Embryonic facial prominence (tissue), 1 donor: ENCODE data around the gene GABRA4.

Source experiments
- DNase-seq: peaks from one replicate; pipeline ENCODE4 v3.0.0-alpha.2; 2016; ENCODE audit errors: extremely low spot score

GABRA4 gene

DNA sequence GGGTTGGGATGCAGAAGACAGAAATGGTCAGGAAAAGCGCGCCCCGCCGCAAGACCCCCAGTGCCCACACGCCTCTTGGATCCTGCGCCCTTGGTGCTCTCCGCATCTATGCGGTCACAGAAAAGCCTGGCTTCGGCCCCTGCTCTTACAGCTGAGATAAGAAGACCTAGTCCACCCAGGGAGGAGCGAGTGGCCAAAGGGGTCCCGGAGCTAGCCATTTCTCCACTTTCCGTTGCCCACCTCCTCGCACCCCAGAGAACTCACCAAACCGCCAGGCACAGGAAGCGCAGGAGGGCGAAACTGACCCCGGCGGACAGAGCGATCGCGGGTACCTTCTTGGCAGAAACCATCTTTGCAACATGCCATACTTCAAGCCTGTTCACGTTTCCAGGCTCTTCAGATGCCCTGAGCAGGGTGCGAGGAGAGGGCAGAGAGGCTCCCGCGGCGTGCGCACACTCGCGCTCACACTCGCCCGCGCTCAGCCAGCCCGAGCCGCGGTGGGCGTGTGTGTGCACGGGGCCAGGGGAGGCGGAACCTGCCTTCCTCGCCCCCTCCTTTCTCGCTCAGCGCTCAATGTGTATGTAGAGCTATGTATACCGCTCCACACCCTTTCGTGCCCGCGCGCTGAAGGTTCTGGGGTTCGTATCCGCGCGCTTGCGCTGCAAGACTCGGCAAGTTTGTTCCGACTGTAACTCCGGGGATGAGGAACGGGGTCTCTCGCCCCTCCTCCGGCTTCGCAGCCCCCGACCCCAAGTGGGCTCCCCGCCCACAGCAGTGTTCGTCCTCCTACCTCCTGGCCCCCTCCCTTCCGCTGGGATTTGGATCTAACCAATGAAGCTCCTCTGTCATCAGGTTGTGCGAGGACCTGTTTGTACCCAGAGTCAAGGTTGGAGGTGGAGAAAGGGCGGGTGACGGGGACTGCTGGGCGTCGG, at the start of gene GABRA4:
TSS of gene GABRA4 (minus strand) at position 507 of the 932 bp plus-strand sequence. CDS start at position 350, 157 bp downstream.
- no peak for DNase-seq

DNA sequence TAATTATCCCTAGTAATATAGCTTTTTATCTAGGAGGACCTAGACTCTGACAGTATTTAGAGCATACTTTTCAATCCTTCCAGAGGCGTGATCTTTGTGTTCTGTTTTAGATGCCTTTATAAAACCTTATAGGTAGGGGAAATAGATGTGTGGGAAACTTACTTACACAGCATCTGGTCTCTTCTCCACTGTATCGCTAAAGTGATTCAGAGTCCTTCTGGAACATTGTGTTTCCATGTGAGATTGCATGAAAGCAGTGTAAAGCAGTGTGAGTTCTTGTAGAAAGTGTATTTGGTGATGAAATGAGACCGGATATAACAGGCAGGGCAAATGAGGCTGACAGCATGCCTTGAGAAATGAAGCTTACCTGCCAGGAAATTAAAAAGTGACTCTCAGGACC, 47.4 kb upstream of the GABRA4 start:
- DNase-seq, result no peak

DNA sequence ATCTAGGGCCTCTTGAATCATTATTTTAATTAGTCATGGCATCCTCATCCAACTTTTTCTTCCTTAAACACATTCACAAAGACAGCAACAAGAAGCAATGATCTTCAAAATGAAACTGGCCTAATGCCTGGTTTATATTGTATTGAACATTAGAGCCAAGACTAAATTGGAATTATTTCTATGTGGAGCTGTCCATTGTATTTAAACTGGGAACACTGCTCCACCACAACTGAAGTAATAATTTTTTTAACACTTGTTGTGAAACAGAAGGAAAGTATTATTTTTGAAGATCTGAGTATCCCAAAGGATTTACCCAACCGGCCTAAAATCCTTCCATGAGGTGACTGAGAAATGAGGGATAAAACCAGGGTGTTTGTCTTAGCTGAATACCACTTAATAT, 44.9 kb upstream of the GABRA4 start:
- DNase-seq, result no peak

DNA sequence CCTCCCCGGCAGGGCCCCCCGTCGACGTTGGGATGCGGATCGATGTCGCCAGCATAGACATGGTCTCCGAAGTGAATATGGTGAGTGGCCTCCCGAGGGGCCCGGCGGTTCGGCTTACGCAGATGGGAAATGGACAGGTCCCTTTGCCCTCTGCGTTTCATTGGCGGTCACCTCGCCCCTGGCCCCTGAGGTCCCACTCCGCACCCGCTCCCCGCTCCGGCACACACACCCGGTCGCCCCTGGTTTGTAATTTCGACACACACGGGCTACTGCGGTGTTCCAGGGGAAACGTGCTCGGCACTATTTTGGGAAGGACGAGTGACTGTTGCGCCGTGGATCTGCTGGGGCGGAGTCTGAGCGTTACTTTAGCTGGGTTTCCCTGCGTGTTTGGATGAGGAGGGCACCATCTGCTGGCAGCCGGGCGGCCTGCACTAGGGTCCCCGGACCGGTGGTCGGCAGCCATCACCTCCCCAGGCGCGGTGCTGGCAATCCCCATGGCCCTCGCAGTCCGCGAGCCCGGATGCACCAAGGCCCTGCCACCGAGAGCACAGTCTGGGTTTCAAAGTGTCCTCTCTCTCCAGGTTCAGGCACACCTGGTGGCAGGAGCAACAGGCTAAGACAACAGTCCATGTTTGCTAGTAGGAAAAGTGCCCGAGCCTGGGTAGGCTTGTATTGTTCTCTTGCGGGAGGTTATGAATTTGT, 39.2 kb upstream of the GABRA4 start:
- DNase-seq, result peak; percentile 29

DNA sequence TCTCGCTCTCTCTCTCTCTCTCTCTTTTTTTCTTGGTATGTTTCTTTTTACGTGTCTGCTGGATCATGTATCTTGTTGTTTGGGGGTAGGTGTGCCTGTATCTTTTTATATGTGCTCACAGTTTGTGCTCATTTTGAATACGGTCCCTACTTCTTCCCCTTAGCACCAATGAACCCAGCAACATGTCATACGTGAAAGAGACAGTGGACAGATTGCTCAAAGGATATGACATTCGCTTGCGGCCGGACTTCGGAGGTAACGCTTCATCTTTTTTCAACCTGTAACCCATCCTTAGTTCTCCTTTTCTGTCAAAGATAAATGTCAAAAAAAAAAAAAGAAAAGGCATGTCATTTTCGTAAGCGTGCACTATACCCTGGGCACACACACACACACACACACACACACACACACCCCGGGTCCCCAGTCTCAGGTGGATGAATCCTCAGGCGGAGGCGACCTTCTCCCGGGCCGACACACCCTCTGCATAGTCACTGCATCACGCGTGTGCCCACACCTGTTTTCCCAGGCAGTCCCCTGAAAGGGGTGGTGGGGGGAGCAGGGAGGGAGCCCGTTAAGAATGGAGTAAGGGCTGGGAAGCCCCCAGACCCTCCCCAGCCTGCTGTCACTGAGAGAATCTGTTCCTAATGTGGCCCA, 38.5 kb upstream of the GABRA4 start:
- DNase-seq, result no peak

DNA sequence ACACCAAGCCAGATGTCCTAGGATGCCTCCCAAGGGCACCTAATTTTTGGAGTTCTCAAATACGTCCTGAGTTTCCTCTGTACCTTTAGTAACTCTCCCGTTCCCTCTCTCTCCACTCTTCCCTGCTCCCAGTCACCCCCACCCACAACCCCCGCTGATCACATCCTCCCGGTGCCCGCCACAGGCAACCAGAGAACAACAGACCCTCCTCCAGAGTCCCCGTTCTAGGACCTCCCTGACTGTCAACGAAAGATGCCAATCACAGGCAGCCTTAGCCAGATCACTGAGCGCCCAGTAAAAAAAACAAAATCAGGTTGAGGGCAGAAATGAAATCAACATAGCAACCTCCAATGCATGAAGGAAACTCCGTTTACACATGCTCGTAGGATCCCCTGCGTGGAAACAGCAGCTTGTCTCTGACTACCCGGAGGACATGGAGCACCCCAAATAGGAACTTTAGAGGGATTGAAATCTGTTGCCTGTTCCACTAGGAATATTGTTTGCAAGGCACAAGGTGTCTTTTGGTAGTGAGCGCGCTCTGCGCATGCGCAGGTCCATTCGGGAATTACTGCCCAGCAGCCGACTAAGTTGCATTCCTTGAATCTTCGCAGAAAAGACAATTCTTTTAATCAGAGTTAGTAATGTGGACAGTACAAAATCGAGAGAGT, 37.8 kb upstream of the GABRA4 start, which contains the start of gene GABRB1:
TSS of gene GABRB1 (plus strand) at position 557 of the 668 bp plus-strand sequence.
- peak; percentile 33 for DNase-seq

DNA sequence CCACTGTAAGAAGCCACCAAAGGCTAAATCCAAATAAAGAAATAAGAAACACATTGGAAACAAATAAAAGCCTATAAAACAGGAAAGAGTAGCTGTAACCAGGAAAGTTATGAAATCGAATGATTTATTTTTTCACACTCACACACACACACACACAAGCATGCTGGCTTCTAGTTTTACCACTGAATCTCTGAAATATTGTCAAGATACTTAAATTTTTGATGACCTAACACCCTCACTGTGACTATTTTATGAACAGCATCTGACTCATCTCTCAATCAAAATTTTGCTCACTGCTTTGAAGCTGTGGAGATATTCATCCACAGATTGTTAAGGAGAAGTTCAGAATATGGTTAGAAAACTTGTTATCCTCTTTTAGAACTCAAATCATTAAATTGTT, 24.1 kb upstream of the GABRA4 start:
- no peak for DNase-seq

DNA sequence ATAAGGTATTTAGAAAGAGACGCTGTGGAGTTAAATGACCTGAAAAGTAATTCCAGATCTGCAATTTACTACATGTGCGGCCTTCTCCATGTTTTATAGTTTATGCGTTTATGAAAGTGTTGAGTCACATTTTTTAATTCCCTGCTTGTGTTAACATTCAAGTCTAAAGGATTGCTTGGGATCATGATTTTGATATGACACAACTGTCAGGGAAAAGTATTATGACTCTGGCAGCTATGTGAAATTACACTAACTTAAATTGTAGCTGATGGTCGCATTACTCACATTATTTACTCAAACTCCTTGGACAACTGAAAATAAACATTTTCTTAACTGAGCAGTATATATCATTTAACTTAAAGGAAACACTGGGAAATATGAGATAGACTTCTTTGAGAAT, 23.7 kb upstream of the GABRA4 start:
- no peak for DNase-seq

DNA sequence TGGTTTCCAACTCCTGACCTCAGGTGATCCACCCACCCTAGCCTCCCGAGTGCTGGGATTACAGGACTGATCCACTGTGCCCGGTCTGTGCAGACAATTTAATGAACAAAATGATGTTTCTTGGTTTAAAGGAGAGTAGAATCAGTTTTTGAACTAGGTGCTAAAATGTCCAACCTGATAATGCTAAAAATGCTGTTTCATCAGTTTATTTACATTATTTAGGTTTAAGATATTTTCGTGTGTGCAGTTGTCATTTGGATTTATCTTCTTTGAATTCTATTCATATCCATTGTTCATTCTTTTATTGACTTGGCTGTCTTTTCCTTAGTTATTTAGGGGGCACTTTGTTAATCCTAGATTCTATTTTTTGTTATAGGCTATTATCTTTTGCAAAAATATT, 20.0 kb upstream of the GABRA4 start:
- DNase-seq, result no peak

DNA sequence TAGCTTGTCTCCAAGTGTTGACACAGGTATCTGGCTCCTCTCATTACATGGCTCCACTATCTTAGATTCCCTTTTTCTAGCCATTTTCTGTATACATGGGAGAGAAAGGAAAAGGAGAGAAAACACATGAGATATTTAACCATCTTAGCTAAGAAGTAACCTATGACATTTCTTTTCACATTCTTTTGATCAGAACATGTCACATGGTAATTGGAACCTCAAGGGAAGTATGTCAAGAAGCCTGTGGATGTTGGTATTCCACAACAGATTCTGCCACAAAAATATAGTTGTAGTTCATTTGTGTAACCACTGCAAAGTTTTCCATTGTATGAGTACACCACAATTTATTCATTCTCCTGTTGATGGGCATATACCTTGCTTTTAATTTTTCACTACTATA, 19.3 kb upstream of the GABRA4 start:
- DNase-seq, result no peak

DNA sequence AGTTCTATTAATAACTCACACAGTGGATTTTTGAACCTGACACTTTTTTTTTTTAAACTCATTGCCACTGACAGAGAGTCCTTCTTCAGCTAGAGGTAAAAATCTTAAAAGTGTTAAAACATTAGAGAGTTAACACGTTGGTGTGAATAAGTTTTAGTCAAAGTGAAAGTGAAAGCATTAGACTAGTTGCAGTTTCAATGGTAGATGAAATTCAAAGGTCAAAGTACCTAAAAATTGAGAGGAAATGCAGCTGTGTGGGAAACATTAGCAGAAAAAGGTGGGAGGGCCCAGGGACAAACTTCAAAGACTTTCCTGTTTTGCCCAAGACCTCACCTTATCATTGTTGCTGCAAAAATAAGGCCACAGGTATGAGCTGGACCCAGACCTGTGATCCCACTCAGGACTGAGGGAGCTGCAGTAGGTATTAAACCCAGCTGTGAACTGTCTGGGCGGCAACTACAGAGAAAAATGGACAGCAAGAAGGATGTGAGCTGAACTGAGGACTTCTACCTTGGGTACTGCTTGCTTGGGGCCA, 17.6 kb upstream of the GABRA4 start:
- DNase-seq, result no peak

DNA sequence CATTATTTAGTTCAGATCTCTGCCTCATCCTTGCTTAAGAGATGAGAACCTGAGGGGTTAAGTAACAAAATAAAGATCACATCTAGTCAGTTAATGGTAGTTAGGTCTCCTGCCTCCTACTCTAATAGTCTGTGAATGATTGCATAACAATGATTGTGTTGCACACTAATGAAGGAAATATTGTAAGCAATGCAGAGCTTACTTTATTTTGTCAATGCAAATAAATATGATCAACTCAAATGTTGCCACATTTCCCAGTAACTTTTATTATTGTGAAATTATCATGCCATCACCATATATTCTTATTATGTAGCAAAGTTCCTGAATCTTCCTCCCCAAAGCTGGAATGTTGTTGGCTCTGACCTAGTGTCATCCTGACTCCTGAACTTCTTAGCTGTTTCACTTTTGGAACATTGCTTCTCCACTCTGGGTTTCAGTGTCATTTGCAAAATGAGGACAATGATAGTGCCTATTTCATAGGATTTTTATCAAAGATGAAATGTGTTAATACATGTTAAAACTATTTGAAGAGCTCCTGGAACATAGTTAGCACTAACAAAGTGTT, 17.0 kb upstream of the GABRA4 start:
- DNase-seq, result no peak

DNA sequence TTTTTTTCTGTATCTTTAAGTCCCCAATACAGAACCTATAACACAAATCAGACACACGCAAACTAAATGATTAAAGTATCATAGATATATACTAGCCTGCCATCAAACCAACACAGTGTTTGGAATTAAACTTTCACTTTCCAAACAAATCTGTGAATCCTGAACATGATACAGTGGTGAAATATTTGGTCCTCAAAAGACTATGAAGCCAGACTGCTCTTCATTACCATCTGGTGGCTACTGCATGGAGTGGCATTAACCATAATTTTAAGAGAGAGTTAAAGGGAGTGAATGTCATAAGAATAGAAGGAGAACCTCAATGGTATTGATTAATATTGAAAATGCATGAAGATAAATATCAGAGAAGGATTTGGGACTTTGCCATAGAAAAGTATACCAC, 9.2 kb upstream of the GABRA4 start:
- DNase-seq, result no peak

DNA sequence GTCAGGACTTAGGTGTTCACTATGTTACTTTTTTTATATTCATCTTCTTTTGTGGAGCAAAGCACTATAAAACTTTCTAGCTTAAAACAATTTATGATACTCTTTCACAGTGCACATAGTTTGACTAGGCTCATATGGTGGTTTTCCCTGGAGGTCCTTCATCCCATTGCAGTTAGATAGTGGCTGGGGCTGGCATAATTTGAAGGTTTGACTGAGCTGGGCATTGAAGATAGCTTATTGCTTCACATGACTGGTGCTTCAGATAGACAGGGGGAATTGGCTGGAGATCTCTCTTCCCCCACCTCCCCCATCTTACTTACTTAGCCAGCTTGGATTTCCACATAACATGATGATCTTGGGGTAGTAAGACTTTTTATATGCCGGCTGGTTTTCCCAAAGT, 7.0 kb upstream of the GABRA4 start:
- DNase-seq, result no peak

DNA sequence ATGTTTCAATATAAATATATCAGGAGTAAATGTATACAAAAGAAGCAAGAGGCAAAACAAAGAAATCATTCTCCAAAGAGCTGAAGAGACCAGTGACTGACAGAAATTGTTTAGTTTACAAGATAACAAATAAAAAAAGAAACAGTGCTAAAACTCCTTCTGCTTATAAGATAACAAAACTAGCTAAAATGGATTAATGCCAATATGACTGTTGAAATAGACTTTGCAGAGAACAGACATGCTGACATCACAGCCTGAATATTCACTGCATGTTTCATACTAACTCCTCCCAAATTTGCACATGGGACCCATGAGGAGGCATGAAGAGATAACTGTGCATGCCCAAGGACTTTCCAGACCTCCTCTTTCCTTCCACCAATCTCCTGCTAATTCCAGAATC, 6.2 kb upstream of the GABRA4 start:
- DNase-seq, result no peak

DNA sequence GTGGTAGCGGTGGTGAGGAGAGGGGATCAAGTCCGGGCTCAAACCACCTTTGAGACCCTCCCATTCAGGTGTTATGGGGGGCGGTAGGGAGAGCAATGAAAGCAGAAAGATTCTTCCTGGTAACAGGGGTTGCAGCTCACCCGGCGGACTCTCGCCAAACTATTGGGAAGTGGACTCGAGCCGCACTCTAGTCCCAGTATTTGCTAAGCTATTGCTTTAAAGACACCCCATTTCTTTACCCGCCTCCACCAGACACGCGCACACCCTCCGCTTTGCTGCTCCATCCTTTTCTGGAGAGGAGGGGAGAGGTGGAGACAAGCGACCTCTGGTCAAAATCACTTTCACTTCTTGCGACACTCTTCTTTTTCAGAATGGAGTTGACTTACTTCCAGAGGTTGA, 625 bp upstream of the GABRA4 start:
- DNase-seq, result no peak

DNA sequence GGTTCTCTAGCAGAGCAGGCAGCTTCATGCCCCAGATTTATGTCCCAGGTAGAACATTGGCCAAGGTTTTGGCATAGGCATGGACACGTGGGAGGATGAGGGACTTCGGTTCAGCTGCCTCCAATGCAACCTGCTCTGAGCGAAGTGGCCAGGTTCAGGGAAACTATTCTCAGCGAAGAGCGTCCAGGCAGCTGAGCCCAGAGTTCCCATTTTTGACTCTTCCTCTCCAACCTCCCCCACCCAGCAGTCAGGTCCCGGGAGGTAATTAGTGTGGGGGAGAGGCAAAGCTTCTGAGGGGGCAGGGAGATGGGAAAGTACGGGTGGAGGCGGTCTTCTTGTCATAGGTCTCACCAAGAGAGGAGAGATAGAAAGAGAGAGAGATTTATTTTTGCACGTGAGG, 1.0 kb downstream of the GABRA4 start:
- no peak for DNase-seq

DNA sequence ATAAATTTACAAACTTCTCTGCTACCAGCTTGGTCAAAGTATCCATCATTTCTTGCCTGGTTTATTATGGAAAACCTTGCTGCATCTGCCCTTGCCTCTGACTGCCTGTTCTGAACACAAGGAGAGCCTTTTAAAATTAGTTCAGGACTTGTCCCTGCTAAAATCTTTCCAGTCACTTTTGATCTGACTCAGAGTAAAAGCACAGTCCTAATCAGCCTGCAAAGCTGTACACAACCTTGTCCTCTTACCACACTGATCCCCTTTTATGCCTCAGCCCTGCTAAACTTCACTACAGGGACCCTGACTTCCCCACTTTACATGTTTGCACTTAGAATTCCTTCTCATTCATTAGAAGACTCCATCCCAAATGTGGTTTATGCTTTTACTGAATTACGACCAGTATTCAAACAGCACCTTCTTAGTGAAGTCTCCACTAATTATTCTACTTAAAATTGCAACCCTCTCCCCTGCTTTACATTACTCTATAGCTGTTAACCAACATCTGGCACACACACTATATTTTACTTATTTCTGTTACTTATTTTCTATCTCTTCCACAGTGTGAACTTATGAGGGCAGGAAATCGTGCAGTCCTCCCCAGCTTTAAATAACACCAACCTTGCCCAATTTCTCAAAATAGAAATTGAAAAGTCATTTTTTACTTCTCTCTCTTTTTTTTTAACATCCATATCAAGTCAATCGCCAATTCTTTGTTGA, 6.3 kb downstream of the GABRA4 start:
- no peak for DNase-seq

DNA sequence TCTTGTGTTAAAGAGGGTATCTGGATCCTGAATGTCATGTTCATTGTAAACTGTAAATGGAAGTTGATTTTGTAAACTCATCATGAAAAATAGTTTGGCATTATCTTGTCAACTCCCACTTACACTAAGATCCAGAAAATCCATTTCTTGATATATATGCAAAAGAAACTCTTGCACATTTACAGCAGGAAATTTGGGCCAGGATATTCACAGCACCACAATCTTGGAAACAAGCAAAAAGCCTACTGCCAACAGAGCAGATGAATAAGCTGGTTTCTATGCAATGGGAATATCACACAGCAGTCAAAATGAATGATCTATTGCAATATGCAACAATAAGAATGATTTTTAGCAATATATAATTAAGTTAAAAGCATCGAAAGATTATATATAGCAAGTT, 8.6 kb downstream of the GABRA4 start:
- DNase-seq, result no peak

DNA sequence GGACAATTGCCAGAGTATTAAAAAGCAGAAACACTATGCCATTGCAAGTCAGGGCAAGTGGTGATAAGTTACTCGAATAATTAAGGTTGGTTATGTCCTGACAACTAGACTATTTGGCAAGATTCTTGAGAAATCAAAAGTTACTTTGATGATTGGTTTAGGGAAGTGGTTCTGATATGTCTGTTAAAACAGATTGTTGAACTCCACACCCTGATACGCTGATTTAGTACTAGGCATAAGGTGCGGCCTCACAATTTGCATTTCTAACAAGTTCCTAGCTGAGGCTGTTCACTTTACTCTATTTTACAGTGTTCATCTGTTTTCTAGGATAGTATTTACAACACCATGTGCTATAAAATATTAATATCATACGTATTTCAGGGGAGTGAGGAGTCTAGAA, 12.5 kb downstream of the GABRA4 start:
- DNase-seq, result no peak

DNA sequence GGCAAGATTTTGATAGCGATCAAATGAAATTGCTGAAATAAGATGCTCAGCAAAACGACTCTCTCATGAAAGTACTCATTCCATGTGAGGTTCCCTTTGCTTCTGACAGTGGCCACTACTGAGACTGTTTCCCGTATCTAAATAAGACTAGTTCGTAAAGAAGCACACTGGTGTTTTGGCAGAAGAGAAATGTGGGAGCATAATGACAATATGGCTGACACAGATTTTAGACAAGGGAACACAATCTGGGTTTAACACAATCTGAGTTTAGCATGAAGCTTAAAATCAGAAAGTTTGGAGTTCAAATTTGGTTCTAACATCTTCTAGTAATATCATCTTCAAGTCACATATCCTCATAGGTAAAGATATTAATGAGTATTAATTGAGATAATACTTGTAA, 13.7 kb downstream of the GABRA4 start:
- DNase-seq, result no peak
